GM10266 (cell line): ENCODE data around the gene TRAF4.

Experiments used
- DNase-seq: peaks from one replicate; pipeline ENCODE4 v3.0.0; 2012; ENCODE audit errors: extremely low spot score
- TF ChIP-seq, protein P1 (sequence below): IDR thresholded peaks from 2 replicates; pipeline ENCODE4 v1.5.1; 2012; ENCODE audit warnings: mild to moderate bottlenecking, low read depth; ENCODE audit not compliant: control insufficient read depth, insufficient read depth; ENCODE audit errors: missing control alignments

Gene TRAF4

DNA sequence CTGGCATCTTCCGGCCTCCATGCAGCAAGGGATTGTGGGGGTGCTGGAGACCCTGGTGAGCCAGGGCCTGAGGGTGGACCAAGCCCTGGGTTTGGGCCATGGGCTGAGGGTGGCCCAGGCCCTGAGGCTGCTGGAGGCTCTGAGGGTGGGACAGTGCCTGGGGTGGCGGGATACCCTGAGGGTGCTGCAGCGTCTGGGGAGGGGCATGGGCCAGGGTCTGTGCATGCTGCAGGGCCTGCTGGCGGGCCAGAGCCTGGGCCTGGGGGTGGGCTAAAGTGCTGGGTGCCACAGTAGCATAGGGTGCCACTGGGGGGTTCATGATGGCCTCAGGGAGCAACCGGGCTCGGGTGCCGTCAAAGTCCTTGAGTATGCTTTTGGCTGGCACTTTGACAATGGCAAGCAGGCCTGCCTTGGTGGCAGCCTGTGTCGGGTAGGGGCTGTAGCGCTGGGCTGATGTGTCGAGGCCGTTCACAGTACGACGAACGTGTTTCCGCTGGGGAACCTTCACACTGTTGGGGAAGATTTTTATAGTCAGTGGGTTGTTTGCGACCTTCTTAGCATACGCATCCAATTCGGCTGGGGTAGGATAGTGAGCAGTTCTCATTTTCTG, 15.6 kb downstream of the TRAF4 start:
- TF ChIP-seq, protein P1, sequence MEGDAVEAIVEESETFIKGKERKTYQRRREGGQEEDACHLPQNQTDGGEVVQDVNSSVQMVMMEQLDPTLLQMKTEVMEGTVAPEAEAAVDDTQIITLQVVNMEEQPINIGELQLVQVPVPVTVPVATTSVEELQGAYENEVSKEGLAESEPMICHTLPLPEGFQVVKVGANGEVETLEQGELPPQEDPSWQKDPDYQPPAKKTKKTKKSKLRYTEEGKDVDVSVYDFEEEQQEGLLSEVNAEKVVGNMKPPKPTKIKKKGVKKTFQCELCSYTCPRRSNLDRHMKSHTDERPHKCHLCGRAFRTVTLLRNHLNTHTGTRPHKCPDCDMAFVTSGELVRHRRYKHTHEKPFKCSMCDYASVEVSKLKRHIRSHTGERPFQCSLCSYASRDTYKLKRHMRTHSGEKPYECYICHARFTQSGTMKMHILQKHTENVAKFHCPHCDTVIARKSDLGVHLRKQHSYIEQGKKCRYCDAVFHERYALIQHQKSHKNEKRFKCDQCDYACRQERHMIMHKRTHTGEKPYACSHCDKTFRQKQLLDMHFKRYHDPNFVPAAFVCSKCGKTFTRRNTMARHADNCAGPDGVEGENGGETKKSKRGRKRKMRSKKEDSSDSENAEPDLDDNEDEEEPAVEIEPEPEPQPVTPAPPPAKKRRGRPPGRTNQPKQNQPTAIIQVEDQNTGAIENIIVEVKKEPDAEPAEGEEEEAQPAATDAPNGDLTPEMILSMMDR = no peak
- DNase-seq = no peak

DNA sequence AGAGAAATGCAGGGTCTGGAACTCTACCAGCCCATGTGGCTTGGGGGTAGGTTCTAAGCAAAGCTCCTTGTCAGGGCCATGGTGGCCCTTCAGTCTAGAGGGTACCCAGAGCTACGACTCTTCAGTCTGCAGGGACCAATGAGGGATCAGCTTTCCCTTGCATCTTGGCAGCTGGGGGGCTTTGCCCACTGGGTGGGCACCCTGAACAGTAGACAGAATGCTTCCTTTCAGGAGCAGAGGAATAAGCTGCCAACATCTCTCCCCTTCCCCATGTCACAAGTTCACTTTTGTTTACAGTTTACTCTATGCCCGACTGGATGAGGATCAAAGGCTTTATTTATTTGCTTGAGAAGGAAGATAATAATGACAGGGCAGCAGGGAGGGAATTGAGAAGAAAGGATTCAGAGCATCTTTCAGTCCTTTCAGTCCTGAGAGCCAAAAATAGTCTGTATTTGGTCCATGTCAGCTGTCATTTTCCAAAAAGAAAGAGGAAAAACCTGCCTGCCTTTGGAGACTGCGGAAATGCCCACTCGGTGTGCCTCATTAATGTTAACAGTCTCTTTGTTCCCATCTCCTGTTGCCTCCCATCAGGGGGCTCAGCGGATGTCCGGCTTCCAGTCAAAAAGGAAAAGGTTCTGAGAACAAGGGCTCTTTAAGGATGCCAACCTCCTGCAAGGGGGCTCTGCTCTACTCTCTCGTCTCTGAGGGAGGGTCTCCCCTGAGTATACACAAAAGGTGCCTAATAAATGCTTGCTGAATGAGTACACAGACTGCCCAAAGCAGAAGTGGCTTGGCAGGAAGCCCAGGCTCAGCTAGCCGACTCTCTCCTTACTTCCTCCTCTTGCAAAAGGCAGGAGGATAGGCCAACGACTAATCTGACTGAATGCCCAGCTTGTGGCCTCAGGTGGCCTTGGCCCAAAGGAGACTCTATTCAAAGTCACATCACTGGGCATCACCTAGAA, 17.1 kb downstream of the TRAF4 start:
- TF ChIP-seq, protein P1 = no peak
- DNase-seq = no peak

DNA sequence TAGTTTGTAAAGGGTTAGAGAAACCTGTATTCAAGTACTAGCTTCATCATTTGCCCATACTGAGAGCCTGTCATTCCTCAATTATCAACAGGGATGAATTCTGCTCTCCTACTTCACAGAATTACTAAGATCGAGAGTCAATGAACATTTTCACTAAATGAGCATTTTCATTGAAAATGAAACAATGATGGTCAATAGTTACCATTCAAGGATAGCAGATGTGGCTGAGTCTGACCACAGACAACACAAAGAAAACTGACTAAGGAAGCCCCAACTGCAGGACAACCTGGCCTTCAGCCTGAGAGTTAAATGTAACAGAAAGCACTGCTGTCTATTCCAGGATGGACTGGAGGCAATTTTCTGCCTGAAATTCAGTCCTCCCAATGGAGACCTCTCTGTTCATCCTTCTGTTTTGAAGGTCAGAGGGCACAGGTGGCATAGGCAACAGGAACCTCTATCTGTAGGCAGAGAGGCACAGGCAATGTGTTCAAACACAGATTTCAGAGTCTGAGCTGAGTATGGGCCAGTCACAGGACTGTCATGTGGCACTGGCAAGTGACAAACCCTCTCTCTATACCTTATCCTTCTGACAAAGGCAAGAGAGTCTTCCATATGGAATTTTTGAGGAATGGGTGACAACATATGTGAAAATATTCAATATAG, 19.5 kb downstream of the TRAF4 start:
- DNase-seq = peak; percentile 64
- TF ChIP-seq, protein P1 = peak; percentile 24

DNA sequence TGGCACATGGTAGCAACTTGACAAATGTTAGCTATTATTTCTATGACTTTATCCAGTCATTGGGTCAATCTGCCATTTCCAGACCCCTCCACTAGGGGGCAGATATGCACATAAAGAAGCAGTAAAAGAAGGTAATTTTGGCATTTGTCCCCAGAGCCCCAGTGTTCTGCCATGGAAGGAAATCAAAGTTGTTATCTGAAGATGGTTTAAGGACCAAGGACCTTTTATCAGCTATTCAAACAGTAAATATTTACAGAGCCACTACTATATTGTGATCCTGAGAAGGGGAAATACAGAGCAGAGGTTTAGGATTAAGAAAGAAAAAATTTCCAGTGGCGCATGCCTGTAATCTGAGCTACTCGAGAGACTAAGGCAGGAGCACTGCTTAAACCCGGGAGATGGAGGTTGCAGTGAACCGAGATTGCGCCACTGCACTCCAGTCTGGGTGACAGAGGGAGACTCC, 20.0 kb downstream of the TRAF4 start:
- DNase-seq = peak; percentile 69
- TF ChIP-seq, protein P1 = peak; percentile 82

GRCh38 chr17:28765038-28765437, 21.2 kb downstream of the TRAF4 start:
- TF ChIP-seq, protein P1 = no peak
- DNase-seq = no peak

DNA sequence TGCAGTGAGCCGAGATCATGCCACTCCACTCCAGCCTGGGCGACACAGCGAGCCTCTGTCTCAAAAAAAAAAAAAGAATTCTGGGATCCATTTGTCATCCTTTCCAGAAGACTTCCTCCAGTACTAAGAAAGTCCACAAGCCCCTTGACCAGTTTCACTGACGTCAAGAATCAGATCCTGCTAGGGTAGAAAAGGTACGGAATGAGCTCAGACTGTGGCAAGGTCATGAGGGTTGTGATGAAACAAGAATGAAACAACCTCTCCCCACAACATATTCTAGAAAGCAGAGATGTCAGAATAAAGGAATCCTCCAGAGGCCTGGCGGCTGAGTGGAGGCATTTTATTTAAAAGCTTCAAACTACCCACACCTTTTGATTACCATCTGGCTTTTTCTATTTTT, 29.9 kb downstream of the TRAF4 start:
- TF ChIP-seq, protein P1 = no peak
- DNase-seq = no peak
